Left lobe of liver (tissue), 2 donors: ENCODE data around the gene TMEM63A. TPM values are rescaled to one million over a fixed set of nuclear protein-coding genes. Genes with fewer than 3 reads are reported as not detected.
"Not testable (repeated sequence)": the region's sequence is repeated elsewhere in the genome, so short reads cannot be mapped to it uniquely, and the experiment has no call there.

Experiments used
- ATAC-seq: fragments of 200-7000 bp; cut with Tn5 transposase; one replicate; pipeline ENCODE4 v1.9.1; 2020; ENCODE audit warnings: mild to moderate bottlenecking, moderate library complexity
- DNase-seq: peaks from one replicate; pipeline ENCODE4 v3.0.0-alpha.2; 2020; ENCODE audit warnings: low spot score
- total RNA-seq: library from RNA; stranded (reverse); gene quantifications from one replicate; pipeline ENCODE4 v1.2.1, GENCODE V29; 2021
- donor health status: DM: no; HTN: no; CAD: no; lungs with moderate emphysema.
- donor health status: DM: no; HTN: yes; CAD: no.

The TMEM63A gene
- total RNA-seq, 1 donor from 2014 or later = 69.1 TPM

DNA sequence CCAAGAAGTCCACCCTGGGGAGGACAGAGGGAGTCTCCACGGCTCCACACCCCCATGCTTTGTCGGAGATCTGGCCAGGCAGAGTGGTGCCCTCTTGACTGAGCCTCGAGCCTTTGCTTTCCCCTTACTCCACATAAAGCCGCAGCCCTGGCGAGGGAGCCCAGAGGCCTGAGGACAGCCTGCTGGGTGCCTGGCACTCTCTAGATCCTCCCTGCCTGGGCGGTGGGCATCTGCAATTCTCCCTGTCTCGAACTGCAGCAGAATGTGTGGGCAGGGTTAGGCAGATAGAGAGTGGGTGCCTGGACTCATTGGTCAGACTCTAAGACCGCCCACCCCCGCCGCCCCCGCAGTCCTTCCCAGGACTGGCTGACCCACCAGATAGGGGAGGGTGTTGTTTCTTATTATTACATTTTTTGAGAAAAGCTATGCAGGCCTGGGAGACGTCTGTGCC lies 58.3 kb downstream of the TMEM63A start:
- DNase-seq (no peak), ATAC-seq (peak; percentile 26)

DNA sequence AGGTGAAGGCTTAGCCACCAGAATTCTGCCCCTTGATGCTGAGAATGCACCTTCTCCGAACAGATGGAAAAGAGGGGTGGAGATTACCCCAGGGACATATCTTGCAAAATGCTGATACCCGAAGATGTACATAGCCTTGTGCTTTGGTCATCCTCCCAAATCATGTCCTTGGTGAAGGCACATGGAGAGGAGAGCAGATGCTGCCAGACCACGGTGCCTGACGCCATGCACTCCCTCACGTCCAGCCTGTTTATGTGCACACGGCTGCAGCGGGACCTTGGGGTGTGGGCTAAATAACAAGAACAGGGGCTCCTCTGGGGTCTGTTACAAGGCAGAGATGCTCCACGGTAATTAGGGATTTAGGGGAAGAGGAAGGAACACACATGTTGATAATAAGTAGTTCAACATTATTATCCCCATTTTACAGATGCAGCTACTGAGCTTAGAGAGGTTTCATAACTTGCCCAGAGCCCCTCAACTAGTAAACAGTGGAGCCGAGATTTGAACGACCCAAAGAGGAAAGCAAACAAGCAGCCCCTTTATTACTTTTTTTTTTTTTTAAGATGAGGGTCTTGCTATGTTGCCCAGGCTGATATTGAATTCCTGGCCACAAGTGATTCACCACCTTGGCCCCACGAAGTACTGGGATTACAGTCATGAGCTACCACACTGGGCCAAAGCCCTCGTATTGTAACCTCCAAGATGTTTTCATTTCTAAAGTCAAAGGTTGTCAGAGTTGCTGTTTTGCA lies 59.4 kb downstream of the TMEM63A start:
- ATAC-seq = no peak
- no peak for DNase-seq

DNA sequence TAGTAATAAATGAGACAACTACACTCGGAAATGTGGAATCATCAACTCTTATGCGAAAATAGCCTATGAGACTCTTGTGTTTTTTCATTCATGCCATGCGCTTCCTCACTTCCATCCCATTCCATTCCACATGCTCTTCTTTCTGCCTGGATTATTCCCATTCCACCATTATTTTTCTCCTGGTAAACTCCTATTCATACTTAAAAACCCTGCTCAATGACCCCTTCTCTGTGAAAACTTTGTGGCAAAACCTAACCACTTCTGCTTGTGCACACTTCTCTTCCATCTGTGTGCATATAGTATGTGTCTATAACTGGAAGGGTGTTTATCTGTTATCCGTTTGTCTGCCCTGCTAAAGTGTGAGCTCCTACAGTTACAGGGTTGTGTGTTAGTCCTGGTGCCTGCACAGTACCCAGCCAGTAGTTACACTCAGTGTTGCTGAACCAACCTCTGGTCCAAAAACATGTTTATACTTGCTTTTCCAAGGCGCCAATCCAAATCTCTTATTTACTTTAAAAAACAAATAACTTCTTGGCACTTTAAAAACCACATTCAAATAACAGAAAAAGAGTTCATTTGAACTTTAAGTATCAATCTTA lies 61.6 kb downstream of the TMEM63A start:
- no peak for DNase-seq
- peak; percentile 44 for ATAC-seq

DNA sequence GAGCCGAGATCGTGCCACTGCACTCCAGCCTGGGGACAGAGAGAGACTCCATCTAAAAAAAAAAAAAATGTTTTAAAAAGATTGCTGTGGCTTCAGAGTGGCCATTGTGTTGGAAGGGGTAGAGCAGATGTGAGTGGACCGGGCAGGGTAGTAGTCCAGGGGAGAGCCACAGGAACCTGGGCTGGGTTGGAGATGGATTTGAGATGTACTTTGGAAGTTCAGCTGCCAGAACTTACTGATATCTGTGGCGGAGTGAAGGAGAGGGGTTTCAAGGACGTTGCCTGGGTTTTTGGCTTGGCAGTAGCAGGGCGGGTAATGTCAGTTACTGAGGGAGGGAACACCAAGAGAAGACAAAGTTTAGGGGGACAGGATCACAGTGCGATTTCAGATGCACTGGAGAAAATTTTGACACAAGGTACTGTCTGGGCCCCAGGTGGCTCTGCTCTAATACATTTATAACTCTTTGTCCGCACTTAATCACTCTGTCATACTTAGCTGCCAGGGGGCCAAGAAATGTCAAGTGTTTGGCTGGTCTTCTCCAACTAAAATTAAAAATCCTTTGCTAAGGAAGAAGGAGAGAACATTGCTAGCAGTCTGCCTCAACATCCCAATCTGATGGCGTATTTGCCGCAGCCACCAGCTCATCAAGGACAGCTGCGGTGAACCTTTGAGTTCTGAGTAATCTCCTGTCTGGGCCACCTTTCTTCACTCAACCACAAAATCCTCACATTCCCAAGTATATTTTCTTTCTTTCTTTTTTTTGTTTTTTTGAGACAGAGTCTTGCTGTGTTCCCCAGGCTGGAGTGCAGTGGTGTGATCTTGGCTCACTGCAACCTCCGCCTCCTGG lies 62.6 kb downstream of the TMEM63A start:
- DNase-seq = no peak

DNA sequence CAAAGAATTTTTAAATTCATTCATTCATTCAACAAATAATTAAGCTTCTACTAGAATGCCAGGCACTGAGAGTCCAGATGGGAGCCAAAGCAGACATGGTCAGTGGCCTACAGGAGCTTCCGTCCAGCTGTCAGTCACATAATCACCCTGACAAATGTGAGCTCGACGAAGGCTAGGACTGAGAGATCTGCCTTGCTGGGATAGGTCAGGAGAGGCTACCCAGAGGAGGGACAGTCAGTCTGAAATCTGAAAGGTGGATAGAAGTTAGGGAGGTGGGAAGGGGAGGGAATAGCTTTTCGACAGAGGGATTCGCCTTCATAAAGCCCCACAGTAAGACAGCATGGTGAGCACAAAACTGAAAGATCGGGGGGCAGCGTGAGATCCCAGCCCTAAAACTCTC lies 64.0 kb downstream of the TMEM63A start:
- peak; percentile 46 for DNase-seq
- ATAC-seq = peak; percentile 2

More for the DNA sequence above, 62.6 kb downstream of the TMEM63A start:
- ATAC-seq = no peak

DNA sequence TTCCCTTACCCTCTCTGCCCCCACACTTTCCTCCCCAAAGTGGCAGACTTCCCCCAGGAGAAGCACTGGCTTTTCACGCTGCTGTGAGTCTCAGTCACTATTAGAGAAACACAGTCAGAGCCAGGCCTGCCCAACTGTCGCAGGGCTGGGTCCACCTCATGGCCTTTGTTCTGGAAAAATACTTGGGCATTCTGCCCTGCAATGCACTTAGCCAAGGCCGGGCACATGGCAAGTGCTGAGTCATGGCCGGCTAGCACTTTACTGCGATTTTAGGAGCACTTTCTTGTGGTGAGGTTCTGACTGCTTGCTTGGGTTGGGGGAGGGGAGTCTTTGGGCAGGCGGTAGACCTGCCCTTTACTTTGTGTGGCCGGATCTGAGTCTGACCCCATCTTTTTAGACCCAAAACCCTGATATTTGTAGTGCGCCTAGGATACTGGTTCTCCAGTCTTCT lies 64.5 kb downstream of the TMEM63A start:
- peak; percentile 93 for DNase-seq
- ATAC-seq = peak; percentile 60

DNA sequence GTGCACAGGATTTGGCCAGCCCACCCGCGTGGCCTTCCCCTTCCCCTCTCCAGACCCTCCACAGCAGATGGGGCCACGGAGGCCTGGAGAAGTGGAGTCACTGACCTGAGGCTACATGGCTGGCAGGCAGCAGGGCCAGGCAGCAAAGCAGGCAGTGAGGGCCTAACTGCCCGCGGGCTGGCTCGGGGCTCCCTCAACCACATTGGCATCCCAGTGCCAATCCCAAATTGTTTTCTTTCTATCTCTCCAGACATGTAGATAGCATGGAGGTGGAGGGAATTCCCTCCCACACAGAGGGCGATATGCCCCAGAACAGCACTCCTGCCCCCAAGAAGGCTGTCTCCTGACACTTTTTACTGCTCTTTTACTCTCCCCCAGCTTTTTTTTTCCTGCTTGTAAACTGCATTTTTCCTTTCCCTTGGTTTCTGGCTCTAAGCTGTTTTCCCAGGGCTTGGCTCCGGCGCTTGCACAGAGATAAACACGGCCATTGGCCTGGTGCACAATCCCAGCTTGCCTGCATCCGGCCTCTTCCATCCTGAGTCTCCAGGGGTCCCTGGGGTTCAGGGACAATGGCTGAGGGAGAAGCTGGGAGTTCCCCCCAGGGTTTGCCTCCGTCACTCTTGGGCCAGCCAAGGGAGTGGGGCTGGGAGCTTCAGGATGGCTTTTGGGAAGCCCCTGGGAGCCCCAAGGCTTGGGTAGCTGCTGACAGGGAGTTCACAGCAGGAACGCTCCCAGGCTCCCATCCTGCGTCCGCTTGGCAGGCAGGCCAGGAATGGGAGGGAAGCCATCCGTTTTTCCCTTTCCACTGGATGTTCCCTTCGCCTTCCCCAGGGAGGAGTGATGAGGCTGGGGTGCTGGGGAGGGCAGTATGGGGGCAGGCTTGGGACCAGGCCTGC lies 65.3 kb downstream of the TMEM63A start:
- peak; percentile 13 for ATAC-seq

DNA sequence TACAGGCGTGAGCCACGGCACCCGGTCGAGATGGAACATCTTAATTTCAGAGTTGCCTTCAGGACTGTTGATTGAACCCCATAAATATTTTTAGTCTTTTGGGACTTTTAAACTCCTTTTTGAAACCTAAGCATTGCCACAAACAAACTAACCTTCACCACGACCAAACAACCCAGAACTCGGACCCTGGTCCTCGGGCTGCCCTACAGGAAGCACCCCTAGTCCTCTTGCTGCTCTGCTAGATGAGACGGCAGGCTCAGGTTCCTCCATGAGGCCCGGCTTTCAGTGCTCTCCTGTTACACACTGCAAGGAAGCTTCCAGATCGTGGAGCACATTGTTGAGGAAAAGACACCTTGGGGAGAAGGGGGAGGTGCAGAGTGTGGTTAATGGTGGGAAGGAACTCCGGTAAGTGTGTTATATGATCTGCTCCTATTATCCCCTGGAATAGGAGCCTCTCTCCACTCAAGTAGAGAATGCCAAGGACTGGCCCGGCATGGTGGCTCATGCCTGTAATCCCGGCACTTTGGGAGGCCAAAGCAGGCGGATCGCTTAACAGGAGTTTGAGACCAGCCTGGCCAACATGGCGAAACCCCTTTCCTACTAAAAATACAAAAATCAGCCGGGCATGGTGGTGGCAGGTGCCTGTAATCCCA lies 66.5 kb downstream of the TMEM63A start:
- peak; percentile 38 for DNase-seq
- no peak for ATAC-seq

More for the DNA sequence above, 65.3 kb downstream of the TMEM63A start:
- DNase-seq = peak; percentile 62

DNA sequence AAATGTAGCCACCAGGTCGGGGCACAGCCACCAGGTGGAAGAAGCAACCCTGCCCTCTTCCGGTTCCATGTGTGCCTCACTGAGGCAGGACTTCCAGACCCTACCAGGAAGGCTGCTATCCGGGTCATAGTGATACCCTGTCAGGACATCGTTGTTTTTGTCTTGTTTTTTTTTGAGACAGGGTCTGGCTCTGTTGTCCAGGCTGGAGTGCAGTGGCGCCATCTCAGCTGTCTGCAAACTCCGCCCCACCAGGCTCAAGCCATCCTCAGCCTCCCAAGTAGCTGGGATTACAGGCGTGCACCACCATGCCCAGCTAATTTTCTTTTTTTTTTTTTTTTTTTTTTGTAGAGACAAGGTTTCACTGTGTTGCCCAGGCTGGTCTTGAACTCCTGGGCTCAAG lies 67.1 kb downstream of the TMEM63A start:
- not testable (repeated sequence) for ATAC-seq

DNA sequence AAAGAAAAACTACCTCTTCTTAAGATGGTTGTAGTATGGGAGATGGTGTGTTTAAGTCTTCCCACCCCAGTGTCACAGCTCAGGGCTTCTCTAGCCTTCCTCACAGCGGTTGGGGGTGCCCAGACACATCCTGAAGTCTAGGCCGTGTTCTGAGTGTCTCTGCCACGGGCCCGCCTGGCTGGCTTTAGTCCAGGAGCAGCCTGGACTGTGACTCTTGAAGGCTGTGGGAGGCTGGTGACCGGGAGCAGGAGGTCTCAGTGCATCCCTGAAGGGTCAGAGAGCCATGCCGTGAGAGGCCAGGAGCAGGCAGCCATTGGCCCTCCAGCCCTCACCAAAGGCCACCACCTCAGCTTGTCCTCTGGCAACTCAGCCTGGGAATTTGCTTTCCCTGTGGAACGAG lies 67.8 kb downstream of the TMEM63A start:
- ATAC-seq (no peak), DNase-seq (peak; percentile 65)

More for the DNA sequence above, 67.1 kb downstream of the TMEM63A start:
- DNase-seq = not testable (repeated sequence)

DNA sequence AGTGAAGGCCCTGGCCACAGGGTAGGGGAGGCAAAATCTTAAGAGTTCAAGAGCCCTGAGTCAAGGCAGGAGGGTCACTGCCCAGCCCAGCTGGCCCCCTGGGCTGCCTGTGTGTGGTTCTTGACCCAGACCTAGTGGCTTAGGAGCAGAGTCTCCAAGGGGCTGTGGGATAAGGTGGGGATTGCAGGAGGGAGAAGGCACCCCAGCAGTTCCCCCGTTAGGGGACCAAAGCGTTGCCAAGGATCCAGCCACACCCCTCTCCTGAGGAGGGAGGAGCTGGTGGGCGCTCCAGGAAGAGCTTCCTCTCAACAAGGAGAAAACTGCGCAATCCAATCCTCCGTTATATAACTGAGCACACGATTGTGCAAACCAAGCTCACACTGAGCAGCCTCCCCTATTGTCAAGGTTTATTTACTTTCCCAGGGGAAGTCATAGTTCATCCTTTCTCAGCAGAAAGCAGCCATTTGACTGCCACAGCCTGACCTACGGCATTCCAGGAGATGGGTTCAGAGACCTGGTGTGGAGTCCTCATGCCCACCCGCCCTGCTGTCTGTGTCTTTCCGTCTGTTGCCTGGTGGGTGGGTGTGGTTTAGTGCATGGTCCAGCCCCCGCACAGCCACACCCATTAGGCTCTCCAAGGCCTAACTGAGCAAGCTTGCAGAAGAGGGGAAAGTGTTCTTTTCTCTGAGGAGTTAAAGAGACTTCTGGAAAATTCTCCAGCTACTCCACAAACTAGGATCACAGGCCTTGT lies 68.8 kb downstream of the TMEM63A start:
- DNase-seq = peak; percentile 93

DNA sequence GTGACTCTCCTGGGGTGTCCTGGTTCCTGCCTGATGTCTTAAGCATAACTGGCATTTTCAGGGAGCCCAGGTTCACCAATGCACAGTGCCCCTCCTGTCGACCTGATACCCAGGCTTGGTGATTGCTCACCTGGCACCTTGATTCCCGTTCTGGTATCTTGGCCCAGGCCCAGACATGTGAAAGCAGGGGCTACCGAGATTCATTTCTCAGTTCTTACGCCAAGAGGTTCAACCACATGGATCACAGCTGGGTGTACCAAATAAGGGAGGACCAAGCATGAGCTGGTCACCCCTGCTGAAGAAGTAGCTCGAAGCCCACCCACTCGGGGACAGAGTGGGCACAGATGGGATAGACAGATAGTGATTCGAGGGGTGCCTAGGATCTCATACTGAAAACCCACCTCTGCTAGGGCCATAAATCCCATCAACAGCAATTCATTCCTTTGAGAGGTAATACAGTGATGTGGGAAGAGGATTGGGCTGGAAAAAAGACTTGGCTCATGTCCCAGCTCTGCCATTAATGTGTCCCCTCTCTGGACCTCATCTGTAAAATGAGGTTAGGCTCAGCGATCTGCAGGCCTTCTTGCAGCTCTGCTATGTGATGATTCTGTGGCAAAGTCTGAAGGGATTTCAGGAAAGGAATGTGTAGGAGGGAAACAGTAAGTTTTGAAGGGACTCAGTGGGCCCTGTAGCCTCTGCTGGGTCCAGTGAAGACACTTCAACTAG lies 69.5 kb downstream of the TMEM63A start:
- ATAC-seq (no peak), DNase-seq (peak; percentile 47)

More for the DNA sequence above, 68.8 kb downstream of the TMEM63A start:
- ATAC-seq = peak; percentile 57

DNA sequence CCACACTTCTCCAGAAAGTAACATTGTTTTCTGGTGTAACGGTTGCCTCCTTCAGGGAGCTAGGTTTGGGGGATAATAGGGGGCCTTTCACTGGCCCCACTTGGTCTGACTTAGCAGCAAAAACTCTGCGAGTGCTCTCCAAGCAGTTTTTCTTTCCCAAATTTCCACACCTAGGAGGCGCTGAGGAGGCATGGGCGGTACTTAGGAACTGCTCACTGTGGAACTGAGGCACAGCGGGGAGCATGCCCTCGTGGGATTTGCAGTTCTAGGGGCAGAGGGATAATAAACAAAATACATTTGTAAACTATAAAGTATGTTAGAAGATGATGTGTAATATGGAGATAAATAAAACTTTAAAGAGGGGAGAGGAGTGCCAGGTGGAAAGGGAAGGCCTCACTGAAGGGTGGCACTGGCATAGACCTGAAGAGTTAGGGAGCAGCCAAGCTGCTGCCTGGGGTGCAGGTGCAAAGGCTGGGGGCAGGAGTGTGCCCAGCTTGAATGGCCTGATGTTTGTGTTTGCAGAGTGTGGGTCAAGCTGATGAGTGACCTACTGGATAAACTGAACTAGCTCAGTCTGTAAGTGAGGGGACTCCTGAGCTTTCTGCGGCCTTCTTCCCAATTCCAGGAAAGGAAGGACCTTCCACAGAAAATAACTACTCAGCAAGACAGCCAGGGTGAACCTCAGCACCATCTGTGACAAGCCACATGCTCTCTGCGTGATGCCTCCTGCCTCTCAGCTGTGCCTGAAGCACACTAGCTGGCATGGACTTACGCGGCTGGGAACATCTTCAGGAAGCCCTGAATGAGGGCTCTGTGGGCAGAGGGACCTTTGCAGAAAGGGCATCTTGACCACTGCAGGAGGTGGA lies 70.3 kb downstream of the TMEM63A start:
- ATAC-seq (peak; percentile 40), DNase-seq (peak; percentile 78)

DNA sequence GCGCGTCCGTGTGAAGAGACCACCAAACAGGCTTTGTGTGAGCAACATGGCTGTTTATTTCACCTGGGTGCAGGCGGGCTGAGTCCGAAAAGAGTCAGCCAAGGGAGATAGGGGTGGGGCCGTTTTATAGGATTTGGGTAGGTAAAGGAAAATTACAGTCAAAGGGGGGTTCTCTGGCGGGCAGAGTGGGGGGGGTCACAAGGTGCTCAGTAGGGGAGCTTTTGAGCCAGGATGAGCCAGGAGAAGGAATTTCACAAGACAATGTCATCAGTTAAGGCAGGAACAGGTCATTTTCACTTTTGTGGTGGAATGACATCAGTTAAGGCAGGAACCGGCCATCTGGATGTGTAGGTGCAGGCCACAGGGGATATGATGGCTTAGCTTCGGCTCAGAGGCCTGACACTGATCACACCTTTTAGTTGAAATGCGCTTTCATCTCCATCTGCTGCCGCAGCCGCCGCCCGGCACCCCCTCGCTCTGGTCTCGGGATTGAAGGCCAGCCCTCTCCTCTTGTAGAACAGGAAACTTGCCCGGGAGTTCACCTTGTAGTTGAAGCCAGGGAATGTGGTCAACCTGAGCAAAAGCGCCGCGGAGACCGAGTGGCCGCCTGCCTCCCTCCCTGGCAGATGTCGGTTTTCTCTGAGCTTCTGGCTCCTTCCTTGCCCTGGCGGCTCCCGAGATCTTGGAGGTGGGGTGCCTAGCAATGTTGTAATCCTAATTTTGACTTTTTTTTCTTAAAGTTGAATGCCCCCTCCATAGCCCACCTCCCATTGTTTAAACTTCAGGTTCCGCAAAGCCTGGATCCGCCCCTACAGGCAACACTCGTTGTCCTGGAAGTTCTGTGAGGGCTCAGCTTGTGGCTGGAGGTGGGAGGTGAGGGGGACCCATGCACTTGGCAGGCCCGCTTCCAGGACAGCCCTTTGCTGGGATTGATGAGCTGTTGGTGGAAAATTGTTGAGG lies 71.3 kb downstream of the TMEM63A start:
- DNase-seq (peak; percentile 78), ATAC-seq (peak; percentile 38)

DNA sequence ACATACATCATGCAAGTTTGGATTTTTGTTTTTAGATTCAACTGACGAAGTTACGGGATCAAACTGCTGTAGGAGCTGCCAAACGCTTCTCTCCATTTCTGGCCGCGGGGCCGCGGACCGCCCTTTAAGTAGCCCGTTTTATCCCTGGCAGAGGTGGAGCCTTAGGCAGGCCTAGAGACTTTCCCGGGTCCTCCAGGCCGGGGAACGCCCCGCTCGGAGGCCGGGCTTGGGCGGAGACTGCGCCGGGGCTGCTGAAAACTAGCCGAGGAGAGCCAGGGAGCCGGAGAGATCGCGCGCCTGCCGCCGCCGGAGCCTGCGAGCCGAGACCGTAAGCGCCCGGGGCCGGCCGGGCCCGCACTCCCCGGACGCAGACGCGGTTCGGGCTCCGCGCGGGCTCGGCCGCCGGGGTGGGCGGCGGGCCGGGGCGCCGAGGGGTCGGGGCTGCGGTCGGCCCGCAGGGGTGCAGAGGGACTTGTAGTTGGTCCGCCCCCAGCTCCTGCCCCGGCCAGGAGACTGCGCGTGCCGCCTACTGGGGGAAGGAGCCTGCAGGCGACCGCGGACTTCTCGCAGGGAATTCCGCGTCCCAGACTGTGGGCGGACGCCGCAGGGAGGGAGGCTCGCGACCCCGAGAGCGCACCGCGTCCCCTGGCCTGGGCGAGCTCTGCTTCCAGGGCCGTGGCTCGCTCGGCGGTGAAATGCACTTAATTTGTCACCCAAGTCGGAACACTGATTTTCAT lies 72.2 kb downstream of the TMEM63A start, which contains the start of gene EPHX1:
Gene EPHX1 (plus strand): TSS at position 283 of the 737 bp plus-strand sequence. CDS start 18,606 bp downstream, outside the sequence.
- DNase-seq (peak; percentile 96), ATAC-seq (peak; percentile 71)
